Activated effector memory CD4-positive, alpha-beta T cell treated with anti-CD3 and anti-CD28 coated beads, Interleukin-2, amount 50 U/mL, for 16 hours (primary cell): ENCODE data around the gene OAS1.

ENCODE experiments used
- DNase-seq: peaks from one replicate; pipeline ENCODE4 v3.0.0-alpha.2; 2020

Gene OAS1

GRCh38 chr12:112967858-112968257 lies 61.1 kb downstream of the OAS1 start:
- DNase-seq: no peak
